ENCODE measurements around the gene ADGRE1.
"Not testable (repeated sequence)": the region's sequence is repeated elsewhere in the genome, so short reads cannot be mapped to it uniquely, and the experiment has no call there.

ADGRE1 gene, protein sequence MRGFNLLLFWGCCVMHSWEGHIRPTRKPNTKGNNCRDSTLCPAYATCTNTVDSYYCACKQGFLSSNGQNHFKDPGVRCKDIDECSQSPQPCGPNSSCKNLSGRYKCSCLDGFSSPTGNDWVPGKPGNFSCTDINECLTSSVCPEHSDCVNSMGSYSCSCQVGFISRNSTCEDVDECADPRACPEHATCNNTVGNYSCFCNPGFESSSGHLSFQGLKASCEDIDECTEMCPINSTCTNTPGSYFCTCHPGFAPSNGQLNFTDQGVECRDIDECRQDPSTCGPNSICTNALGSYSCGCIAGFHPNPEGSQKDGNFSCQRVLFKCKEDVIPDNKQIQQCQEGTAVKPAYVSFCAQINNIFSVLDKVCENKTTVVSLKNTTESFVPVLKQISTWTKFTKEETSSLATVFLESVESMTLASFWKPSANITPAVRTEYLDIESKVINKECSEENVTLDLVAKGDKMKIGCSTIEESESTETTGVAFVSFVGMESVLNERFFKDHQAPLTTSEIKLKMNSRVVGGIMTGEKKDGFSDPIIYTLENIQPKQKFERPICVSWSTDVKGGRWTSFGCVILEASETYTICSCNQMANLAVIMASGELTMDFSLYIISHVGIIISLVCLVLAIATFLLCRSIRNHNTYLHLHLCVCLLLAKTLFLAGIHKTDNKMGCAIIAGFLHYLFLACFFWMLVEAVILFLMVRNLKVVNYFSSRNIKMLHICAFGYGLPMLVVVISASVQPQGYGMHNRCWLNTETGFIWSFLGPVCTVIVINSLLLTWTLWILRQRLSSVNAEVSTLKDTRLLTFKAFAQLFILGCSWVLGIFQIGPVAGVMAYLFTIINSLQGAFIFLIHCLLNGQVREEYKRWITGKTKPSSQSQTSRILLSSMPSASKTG

DNA sequence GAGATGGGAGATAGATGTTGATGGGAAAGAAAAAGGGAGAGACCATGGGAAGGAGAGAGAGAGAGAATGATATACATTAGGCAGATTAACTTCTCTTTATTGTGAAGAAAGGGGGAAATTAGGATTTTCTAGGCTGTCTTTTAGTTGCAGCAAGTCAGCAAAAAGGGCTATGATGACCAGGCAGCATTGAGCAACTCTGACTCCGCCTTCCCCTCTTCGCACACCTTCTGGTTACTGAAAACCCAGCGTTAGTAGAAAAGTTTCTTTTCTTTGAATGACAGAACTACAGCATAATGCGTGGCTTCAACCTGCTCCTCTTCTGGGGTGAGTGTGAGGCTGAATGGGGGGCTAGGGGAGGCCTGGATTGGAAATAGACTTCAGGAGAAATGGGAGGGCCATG is at the start of gene ADGRE1:
ADGRE1 (plus strand) TSS at position 264 of the 400 bp plus-strand sequence; CDS start at position 294, 30 bp downstream.
- in situ Hi-C loops (cut with MboI; ENCODE audit: low sequenced_read_pairs), result no loop called here

DNA sequence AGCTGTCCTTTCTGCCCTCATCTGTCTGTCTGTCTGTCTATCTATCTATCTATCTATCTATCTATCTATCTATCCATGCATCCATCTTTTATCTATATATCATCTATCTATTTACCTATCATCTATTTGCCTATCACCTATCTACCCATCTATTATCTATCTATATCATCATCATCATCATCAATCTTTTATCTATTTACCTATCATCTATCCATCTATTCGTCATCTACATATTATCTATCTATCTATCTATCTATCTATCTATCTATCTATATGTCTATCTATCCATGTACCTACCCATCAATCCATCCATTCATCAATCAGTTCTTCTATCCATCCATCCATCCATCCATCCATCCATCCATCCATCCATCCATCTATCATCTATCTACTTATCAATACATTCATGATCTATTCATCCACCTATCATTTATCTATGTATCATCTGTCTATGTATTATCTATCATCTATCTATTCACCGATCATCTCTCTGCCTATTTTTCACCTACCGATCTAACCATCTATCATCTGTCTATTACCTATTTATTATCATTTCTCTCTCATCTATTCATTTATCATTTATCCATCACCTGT is 49.2 kb upstream of the ADGRE1 start:
- in situ Hi-C loops (cut with MboI; ENCODE audit: low sequenced_read_pairs), result no loop called here

DNA sequence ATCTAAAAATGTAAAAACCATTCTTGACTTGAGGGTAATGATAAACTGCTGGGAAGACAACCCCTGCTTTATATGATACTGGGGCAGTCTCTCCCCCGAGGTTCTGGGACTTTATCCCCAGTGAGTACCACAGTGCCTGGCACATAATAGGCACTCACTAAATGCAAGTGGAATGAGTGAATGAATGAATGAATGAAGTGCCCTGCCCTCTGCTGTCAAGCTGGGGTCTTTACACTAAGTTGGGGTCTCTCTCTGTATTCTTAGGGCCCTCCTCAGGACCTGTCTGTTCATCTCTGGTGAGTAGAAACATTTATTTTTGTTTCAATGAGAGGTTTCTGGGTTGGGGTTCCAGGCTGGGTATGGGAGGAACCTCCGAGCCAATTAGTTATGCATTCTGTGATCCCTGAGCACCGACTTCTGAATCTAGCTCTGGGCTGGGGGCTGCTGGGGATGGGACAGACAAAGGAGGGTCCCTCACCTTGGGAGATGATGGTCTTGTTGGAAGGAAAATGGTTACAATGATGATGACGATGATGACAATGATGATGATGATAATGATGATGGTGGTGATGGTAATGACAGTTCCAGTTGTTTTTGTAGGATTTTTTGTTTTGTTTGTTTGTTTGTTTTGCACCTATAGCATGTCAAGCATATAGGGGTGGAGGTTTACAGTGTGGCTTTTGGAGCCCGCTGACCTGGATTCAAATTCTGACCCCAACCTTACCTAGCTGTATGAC is 44.3 kb upstream of the ADGRE1 start:
- in situ Hi-C loops (cut with MboI; ENCODE audit: low sequenced_read_pairs), result no loop called here

DNA sequence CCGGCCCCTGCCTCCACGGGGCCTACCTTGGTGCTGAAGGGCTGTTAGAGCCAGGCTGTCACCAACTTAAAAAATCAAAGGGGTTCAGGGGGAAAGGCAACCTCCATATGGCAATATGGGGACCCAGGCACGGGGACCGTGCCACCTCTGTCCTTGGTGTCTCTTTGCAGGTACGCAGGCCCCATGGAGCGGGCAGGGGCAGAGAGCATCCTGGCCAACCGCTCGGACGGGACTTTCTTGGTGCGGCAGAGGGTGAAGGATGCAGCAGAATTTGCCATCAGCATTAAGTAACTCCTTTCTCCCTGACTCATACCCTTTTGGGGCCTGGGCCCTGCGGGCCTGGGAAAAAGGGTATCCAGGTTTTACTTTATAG is 39.6 kb upstream of the ADGRE1 start:
- in situ Hi-C loops (cut with MboI; ENCODE audit: low sequenced_read_pairs), result no loop called here

DNA sequence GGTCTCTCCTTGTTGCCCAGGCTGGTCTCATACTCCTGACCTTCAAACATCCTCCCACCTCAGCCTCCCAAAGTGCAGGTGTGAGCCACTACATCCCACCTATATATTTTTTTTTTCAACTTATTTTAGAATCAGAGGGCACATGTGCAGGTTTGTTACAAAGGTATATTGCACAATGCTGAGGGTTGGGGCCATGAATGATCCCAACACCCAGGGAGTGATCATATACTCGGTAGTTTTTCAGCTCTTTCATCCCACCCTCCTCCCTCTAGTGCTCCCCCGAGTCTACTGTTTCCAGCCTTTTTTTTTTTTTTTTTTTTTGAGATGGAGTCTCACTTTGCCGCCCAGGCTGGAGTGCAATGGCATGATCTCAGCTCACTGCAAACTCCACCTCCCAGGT is 38.4 kb upstream of the ADGRE1 start:
- in situ Hi-C loops (cut with MboI; ENCODE audit: low sequenced_read_pairs), result no loop called here

DNA sequence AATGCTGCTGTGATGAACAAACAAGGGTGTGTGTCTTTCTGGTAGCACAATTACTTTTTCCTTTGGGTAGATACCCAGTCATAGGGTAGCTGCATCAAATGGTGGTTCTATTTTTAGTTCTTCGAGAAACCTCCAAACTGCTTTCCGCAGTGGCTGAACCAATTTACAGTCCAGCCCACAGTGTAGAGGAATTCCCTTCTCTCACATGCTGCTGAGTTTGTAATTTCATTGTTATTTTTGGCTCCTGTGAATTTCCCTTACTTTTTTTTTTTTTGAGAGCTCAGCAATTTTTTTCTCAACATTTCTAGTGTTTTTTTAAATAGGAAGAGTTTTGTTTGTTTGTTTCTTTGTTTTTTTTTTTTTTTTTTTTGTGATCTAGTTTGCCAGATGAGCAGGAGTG is 37.5 kb upstream of the ADGRE1 start:
- in situ Hi-C loops (cut with MboI; ENCODE audit: low sequenced_read_pairs), result no loop called here

DNA sequence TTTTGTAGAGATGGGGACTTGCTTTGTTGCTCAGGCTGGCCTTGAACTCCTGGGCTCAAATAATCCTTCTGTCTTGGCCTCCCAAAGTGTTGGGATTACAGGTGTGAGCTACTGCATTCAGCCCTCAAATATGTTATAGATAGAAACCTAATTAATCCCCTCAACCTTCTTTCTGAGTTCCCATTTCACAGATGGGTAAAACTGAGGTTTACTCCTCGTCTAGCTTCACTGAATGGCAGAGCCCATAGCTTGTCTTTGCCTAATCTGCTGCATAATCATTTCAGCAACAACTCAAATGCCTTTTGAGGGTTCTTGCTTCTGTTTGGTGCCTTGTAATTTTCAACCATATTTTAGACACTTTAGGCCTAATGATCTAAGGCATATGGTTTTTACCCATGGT is 36.0 kb upstream of the ADGRE1 start:
- in situ Hi-C loops (cut with MboI; ENCODE audit: low sequenced_read_pairs), result no loop called here

DNA sequence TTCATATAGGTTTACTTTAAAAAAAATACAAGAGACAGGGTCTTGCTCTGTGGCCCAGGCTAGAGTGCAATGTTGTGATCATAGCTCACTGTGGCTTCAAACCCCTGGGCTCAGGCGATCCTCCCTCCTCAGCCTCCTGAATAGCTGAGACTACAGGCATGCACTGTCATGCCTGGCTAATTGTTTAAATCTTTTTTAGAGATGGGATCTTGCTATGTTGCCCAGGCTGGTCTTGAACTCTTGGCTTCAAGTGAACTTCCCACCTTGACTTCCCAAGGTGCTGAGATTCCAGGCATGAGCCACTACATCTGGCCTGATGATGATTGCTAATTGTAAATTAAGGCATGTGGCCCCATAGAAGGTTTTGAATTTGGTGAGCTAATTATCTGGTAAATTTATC is 35.4 kb upstream of the ADGRE1 start:
- in situ Hi-C loops (cut with MboI; ENCODE audit: low sequenced_read_pairs), result no loop called here

DNA sequence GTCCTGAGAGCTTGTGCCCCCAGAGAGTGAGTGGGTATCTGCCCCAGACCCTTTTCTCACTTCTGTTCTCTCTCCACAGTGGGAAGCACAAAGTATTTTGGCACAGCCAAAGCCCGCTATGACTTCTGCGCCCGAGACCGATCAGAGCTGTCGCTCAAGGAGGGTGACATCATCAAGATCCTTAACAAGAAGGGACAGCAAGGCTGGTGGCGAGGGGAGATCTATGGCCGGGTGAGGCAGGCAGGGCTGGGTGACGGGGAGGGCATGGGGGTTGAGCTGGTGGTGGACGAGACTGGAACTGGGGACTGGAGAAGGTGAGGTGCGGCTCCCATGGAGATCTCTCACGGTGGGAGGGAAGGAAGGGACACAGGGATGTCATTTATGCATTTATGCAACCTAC is 33.5 kb upstream of the ADGRE1 start:
- in situ Hi-C loops (cut with MboI; ENCODE audit: low sequenced_read_pairs), result no loop called here

DNA sequence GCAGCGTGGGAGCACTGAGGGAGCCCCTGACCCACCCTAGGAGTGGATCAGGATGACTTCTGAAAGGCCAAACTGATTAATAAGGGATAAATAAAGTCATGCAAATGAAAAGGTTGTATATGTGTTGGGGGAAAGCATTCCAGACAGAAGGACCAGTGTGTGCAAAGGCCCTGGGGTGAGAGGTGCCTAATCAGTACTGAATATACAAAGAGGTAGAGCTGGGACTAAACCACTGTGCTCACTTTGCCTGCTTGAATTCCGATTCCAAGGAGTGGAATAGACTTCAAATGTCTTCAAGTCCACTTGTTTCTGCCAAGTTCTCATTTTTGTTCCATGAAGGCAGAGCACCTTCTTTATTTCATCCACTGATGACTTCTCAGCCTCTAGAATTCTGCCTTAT is 32.6 kb upstream of the ADGRE1 start:
- in situ Hi-C loops (cut with MboI; ENCODE audit: low sequenced_read_pairs), result no loop called here

DNA sequence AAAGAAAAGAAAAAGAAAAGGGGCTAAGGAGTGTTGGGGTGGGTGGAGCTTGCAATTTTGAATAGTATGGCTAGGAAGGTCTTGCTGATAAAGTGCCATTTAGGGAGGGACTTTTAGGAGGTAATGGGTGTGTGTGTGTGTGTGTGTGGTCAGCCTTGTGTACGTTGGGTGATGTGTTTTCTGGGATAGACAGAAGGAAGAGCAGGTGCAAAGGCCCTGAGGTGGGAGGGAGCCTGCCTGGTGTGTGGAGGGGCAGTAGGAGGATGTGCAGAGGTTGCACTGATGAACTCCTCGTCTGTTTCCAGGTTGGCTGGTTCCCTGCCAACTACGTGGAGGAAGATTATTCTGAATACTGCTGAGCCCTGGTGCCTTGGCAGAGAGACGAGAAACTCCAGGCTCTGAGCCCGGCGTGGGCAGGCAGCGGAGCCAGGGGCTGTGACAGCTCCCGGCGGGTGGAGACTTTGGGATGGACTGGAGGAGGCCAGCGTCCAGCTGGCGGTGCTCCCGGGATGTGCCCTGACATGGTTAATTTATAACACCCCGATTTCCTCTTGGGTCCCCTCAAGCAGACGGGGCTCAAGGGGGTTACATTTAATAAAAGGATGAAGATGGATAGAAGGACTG is 30.5 kb upstream of the ADGRE1 start:
- in situ Hi-C loops (cut with MboI; ENCODE audit: low sequenced_read_pairs), result no loop called here

DNA sequence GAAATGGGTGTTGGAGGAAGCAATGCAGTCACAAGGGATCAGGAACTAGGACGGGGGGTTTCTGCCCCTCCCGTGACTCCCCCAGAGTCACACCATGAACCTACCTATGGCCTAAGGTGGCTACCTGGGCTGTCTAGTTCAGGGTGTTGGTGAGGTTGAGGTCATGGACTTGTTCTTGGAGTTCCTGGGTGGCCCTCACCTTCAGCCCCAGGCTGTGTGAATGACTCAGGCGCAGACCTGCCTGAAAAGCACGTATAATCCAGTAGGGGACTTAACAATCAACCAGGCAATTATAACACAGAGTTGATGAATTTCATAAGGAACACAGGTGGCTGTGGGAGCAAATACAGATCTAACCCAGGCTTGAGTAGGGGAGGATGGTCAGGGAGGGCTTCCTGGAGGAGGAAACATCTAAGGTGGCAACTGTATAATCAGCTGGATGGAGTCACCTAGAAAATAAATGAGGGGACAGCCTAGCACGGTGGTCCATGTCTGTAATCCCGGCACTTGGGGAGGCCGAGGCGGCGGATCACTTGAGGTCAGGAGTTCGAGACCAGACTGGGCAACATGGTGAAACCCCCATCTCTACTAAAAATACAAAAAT is 25.6 kb upstream of the ADGRE1 start:
- in situ Hi-C loops (cut with MboI; ENCODE audit: low sequenced_read_pairs), result no loop called here

DNA sequence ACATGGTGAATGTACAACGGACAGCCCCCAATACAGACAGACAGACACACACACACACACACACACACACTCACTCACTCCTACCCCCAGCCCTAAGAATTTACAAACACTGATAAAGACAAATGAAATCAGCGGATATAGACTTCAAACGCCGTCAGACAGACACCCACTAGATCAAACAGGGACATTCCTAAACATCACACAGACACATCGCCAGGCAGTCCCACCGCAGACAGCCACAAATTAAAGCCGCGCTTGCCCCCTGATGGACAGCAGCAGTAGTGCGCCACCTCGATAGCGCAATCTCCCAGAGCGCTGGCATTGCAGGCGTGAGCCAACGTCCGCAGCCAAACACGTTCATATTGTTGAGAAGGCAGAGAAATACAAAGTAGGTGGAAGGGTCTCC is 24.7 kb upstream of the ADGRE1 start:
- in situ Hi-C loops (cut with MboI; ENCODE audit: low sequenced_read_pairs), result no loop called here

DNA sequence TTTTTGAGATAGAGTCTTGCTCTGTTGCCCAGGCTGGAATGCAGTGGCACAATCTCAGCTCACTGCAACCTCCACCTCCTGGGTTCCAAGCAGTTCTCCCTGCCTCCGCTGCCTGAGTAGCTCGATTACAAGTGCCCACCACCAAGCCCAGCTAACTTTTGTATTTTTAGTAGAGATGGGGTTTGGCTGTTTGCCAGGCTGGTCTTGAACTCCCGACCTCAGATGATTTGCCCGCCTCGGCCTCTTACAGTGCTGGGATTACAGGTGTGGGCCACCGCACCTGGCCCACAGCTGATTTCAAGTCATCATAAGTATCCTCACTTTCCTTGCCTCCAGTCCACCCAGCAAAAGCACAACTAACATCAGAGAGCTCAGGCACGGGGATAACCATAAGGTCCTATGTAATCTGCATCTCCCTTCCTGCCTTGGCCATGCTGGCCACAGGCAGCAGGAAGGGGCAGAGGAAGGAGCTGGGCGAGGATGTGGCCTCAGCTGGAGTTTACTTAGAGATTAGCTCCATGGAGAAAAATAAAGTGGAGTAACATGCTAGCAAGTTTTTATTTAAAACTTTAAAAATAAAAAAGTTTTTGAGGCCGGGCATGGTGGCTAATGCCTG is 22.9 kb upstream of the ADGRE1 start:
- in situ Hi-C loops (cut with MboI; ENCODE audit: low sequenced_read_pairs), result no loop called here

DNA sequence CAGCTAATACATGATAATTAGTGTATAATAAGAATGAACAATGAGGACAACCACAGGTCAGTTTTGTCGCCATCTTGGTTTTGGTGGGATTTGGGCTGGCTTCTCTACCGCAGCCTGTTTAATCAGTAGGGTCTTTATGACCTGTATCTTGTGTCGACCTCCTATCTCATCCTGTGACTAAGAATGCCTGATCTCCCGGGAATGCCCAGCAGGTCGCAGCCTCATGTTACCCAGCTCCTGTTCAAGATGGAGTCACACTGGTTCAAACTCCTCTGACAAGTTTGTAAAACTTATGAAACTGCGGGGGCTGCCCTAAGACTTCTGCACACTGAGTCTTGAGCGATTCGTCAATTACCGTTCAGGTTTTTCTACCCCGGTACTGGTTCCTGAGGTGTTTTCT is 21.5 kb upstream of the ADGRE1 start:
- in situ Hi-C loops (cut with MboI; ENCODE audit: low sequenced_read_pairs), result no loop called here

DNA sequence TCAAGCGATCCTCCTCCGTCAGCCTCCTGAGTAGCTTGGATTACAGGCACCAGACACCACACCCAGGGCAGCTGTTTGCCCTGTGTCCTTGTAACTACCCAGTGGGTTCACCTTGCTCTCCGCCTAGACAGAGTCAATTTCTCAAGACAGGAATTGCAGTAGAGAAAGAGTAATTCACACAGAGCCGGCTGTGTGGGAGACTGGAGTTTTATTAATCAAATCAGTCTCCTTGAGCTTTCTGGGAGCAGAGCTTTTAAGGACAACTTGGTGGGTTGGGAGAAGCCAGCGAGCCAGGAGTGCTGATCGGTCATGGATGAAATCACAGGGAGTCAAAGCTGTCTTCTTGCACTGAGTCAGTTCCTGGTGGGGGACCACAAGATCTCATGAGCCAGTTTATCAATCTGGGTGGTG is 20.6 kb upstream of the ADGRE1 start:
- in situ Hi-C loops (cut with MboI; ENCODE audit: low sequenced_read_pairs), result no loop called here

DNA sequence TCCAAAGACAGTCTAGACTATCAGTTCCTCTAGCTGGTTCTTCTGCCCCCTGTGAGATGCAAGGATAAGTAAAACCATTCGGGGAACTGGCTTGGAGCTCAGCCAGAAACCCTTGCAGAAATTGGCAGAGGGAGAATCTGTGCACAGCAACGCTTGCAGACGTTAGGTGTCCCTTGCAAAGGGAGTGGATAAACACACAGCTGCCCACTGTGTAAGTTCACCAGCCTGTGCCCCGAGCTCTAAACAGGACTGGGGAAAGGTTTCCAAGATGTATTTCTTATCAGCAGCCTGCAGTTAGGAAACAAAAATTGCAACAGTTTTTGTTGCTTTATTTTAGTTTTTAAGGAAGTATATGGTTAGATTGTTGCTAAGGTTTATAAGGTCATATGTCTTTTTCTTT is 19.0 kb upstream of the ADGRE1 start:
- in situ Hi-C loops (cut with MboI; ENCODE audit: low sequenced_read_pairs), result no loop called here

DNA sequence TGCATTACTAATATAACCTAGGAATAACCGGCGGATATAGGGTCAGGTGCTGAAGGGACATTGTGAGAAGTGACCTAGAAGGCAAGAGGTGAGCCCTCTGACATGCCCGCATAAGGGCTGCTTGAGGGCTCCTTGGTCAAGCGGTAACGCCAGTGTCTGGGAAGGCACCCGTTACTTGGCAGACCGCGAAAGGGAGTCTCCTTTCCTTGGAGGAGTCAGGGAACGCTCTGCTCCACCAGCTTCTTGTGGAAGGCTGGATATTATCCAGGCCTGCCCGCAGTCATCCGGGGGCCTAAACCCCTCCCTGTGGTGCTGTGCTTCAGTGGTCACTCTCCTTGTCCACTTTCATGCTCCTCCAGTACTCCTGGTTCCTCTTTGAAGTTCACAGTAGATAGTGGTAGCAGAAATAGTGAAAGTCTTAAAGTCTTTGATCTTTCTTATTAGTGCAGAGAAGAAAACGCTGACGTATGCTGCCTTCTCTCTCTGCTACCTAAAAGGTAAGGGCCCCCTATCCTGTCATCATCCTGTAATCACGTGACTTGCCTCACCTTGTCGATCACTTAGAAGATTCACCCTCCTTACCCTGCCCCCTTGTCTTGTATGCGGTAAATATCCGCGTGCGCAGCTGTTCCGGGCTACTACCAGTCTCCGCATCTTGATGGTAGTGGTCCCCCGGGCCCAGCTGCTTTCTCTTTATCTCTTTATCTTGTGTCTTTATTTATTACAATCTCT is 18.1 kb upstream of the ADGRE1 start:
- in situ Hi-C loops (cut with MboI; ENCODE audit: low sequenced_read_pairs), result not testable (repeated sequence)
